CD14-positive monocyte (primary cell): ENCODE data around the gene TNIK. TPM values are rescaled to one million over a fixed set of nuclear protein-coding genes. Genes with fewer than 3 reads are reported as not detected.
A peak's percentile ranks its signal among the peaks of the same experiment; 100 is the strongest.

Experiments
- DNase-seq, 3 donors: peaks; one replicate each; pipeline ENCODE4 v3.0.0-alpha.2; 2011 to 2022
- H2AFZ ChIP-seq: 2 replicates; pipeline ENCODE4 v1.6.0; 2012; ENCODE audit warnings: mild to moderate bottlenecking, low read depth, low read length, inconsistent platforms; ENCODE audit not compliant: insufficient read depth, poor library complexity, severe bottlenecking
- H3K27ac ChIP-seq, 2 donors: 1 replicate in 1 of 2; 2 replicates in 1 of 2; pipeline ENCODE4 v1.5.1; 2012 to 2013; ENCODE audit warnings: low read length in 2 of 2, control low read depth in 1 of 2, inconsistent platforms in 1 of 2, low read depth in 1 of 2, mild to moderate bottlenecking in 1 of 2
- H3K27me3 ChIP-seq, 2 donors: one replicate each; pipeline versions ENCODE4 v1.6.0 to v1.6.1; 2011 to 2013; ENCODE audit warnings: low read length in 2 of 2; ENCODE audit not compliant: control insufficient read depth in 2 of 2, insufficient read depth in 2 of 2
- H3K36me3 ChIP-seq, 2 donors: replicated peaks in 1 of 2; 1 replicate in 1 of 2; 2 replicates in 1 of 2; pipeline versions ENCODE4 v1.5.1 to v1.6.1; 2012 to 2013; ENCODE audit warnings: low read length in 2 of 2, control low read depth in 1 of 2, inconsistent platforms in 1 of 2, mild to moderate bottlenecking in 1 of 2; ENCODE audit not compliant: insufficient read depth in 2 of 2, control insufficient read depth in 1 of 2
- H3K4me1 ChIP-seq, 2 donors: 1 replicate in 1 of 2; 2 replicates in 1 of 2; pipeline versions ENCODE4 v1.5.1 to v1.6.1; 2012 to 2013; ENCODE audit warnings: low read length in 2 of 2, control low read depth in 1 of 2, inconsistent platforms in 1 of 2, mild to moderate bottlenecking in 1 of 2, moderate library complexity in 1 of 2; ENCODE audit not compliant: insufficient read depth in 2 of 2, control insufficient read depth in 1 of 2
- H3K4me2 ChIP-seq: replicated peaks from 2 replicates; pipeline ENCODE3; 2012; ENCODE audit warnings: low read length, moderate library complexity, mild to moderate bottlenecking; ENCODE audit not compliant: poor library complexity, severe bottlenecking; ENCODE audit errors: extremely low read depth
- H3K4me3 ChIP-seq, 3 experiments: fragments of 200-600 bp in 1 of 3; sonication (generic) in 1 of 3; replicated peaks in 1 of 3; 1 replicate in 2 of 3; 2 replicates in 1 of 3; pipeline ENCODE4 v1.5.1; 2011 to 2013; ENCODE audit warnings: low read length in 3 of 3, mild to moderate bottlenecking in 3 of 3, control low read depth in 2 of 3, low read depth in 2 of 3, inconsistent platforms in 1 of 3, moderate library complexity in 1 of 3
- H3K79me2 ChIP-seq: 2 replicates; pipeline ENCODE4 v1.6.0; 2012; ENCODE audit warnings: mild to moderate bottlenecking, control low read depth, inconsistent platforms, low read length, moderate library complexity; ENCODE audit not compliant: insufficient read depth
- H3K9ac ChIP-seq: 2 replicates; pipeline ENCODE4 v1.6.0; 2017; ENCODE audit warnings: low read length, mild to moderate bottlenecking; ENCODE audit not compliant: insufficient read depth, poor library complexity, severe bottlenecking
- H3K9me3 ChIP-seq, 2 donors: replicated peaks in 1 of 2; 1 replicate in 1 of 2; 2 replicates in 1 of 2; pipeline versions ENCODE4 v1.5.1 to v1.6.1; 2012 to 2013; ENCODE audit warnings: low read length in 2 of 2, control low read depth in 1 of 2; ENCODE audit not compliant: control insufficient read depth in 1 of 2, insufficient read depth in 1 of 2
- H4K20me1 ChIP-seq: 2 replicates; pipeline ENCODE4 v1.6.0; 2012; ENCODE audit warnings: mild to moderate bottlenecking, low read length, control low read depth, moderate library complexity; ENCODE audit not compliant: insufficient read depth
- H3K27ac Mint-ChIP-seq, 7 donors: one replicate each; pipeline ENCODE4 v1.8.0; 2020; ENCODE audit warnings: mild to moderate bottlenecking in 7 of 7, mixed read lengths in 7 of 7, moderate library complexity in 6 of 7, inconsistent platforms in 2 of 7
- H3K27me3 Mint-ChIP-seq, 3 donors: one replicate each; pipeline ENCODE4 v1.8.0; 2021 to 2022; ENCODE audit warnings: low read depth in 3 of 3, mild to moderate bottlenecking in 3 of 3, mixed read lengths in 3 of 3, moderate library complexity in 3 of 3, inconsistent platforms in 1 of 3
- H3K36me3 Mint-ChIP-seq, 2 donors: one replicate each; pipeline ENCODE4 v1.8.0; 2020; ENCODE audit warnings: mixed read lengths in 2 of 2, inconsistent platforms in 1 of 2, mild to moderate bottlenecking in 1 of 2
- H3K4me1 Mint-ChIP-seq: one replicate; pipeline ENCODE4 v1.8.0; 2020; ENCODE audit warnings: mild to moderate bottlenecking, mixed read lengths
- H3K4me3 Mint-ChIP-seq, 2 donors: one replicate each; pipeline ENCODE4 v1.8.0; 2020; ENCODE audit warnings: mild to moderate bottlenecking in 2 of 2, mixed read lengths in 2 of 2, moderate library complexity in 1 of 2
- H3K9me3 Mint-ChIP-seq, 7 donors: one replicate each; pipeline ENCODE4 v1.8.0; 2020 to 2022; ENCODE audit warnings: mixed read lengths in 7 of 7, mild to moderate bottlenecking in 6 of 7, moderate library complexity in 6 of 7, inconsistent platforms in 2 of 7
- CTCF ChIP-seq: fragments of 200-600 bp; IDR thresholded peaks from one replicate; pipeline ENCODE4 v1.8.0; 2022; ENCODE audit warnings: antibody characterized with exemption, mild to moderate bottlenecking
- WGBS: methylation state at CpG from one replicate; pipeline ENCODE4 v1.1.5; 2013; ENCODE audit warnings: missing lambda C conversion rate; ENCODE audit not compliant: insufficient coverage; 5-methylcytosine and 5-hydroxymethylcytosine counted together
- intact Hi-C, 2 donors: fragments of 100-400 bp; cut with micrococcal nuclease; formaldehyde crosslinking; loops; one replicate each; pipeline versions ENCODE4 v1.15.0 to v1.15.1; 2023
- polyA plus RNA-seq, 3 donors: library from polyadenylated mRNA; depleted of rRNA in 1 of 3; unstranded in 2 of 3; stranded (reverse) in 1 of 3; fragments of 300-500 nt in 2 of 3; fragments of >200 nt in 1 of 3; fragmentation: Illumina TruSeq in 2 of 3; gene quantifications; 1 replicate in 2 of 3; 2 replicates in 1 of 3; pipeline ENCODE4 v1.2.3, GENCODE V29; 2012 to 2021

Gene TNIK
- polyA plus RNA-seq, 3 donors = 0.36 to 1.8 (median 0.75) TPM

GRCh38 chr3:171345107-171345843 is 114.9 kb downstream of the TNIK start:
- intact Hi-C loops = no loop called here
- no peaks in the 10 kb centered on the region for H3K36me3 ChIP-seq
- no peak overlapping the region for H3K9ac ChIP-seq
- H2AFZ ChIP-seq = no peak overlapping the region
- H3K27me3 Mint-ChIP-seq = peaks cover 0 to 2% (median 1%) of the 10 kb centered on the region in 3 donors
- peaks cover 2 to 7% (median 3%) of the 10 kb centered on the region in 7 donors for H3K9me3 Mint-ChIP-seq
- peaks cover 31 to 39% of the 10 kb centered on the region in 2 donors for H3K4me1 ChIP-seq
- no peak overlapping the region for H3K4me2 ChIP-seq
- H3K9me3 ChIP-seq = no peaks in the 10 kb centered on the region
- no peak for DNase-seq
- no peak overlapping the region for H3K4me3 Mint-ChIP-seq
- H3K36me3 Mint-ChIP-seq = no peaks in the 10 kb centered on the region
- TF ChIP-seq CTCF = no peak
- WGBS = no CpG with 5 or more reads among the region's 2 CpGs
- H4K20me1 ChIP-seq = no peaks in the 10 kb centered on the region
- no peaks in the 10 kb centered on the region for H3K79me2 ChIP-seq
- H3K4me3 ChIP-seq = no peak overlapping the region
- H3K27me3 ChIP-seq = no peaks in the 10 kb centered on the region
- H3K27ac ChIP-seq = no peak overlapping the region
- H3K27ac Mint-ChIP-seq = peak overlapping the region in 1 of 7 donors; percentile 47
- H3K4me1 Mint-ChIP-seq = peaks cover 38% of the 10 kb centered on the region

- no peaks in the 10 kb centered on the region for H3K36me3 Mint-ChIP-seq
- no peaks in the 10 kb centered on the region for H4K20me1 ChIP-seq
- intact Hi-C loops = no loop called here
- no peaks in the 10 kb centered on the region for H3K27me3 ChIP-seq
- peak; percentile 6 to 21 (median 14) for DNase-seq
- H3K4me1 Mint-ChIP-seq = peaks cover 37% of the 10 kb centered on the region
- no peaks in the 10 kb centered on the region for H3K36me3 ChIP-seq
- no peak for TF ChIP-seq CTCF
- H3K27me3 Mint-ChIP-seq = peaks cover 0 to 2% (median 1%) of the 10 kb centered on the region in 3 donors
- peaks cover 28 to 36% of the 10 kb centered on the region in 2 donors for H3K4me1 ChIP-seq
- H3K9me3 Mint-ChIP-seq = peaks cover 2 to 7% (median 3%) of the 10 kb centered on the region in 7 donors
- no peak overlapping the region for H3K27ac ChIP-seq
- H3K4me3 Mint-ChIP-seq = no peak overlapping the region
- no peak overlapping the region for H3K4me2 ChIP-seq
- H3K9ac ChIP-seq = no peak overlapping the region
- no peaks in the 10 kb centered on the region for H3K79me2 ChIP-seq
- H2AFZ ChIP-seq = no peak overlapping the region
- peak overlapping the region in 1 of 7 donors; percentile 41 for H3K27ac Mint-ChIP-seq
- no peak overlapping the region for H3K4me3 ChIP-seq
- no peaks in the 10 kb centered on the region for H3K9me3 ChIP-seq
- WGBS = 0% methylated on average over 1 of the region's 1 CpG
Measured at GRCh38 chr3:171343693-171344092, 116.5 kb downstream of the TNIK start.
